HG03060 (cell line): ENCODE results near the gene TEF.

Source experiments
- ATAC-seq: cut with Tn5 transposase; IDR thresholded peaks from one replicate; pipeline ENCODE4 v1.9.1; 2021; ENCODE audit warnings: low read depth, moderate number of reproducible peaks; ENCODE audit not compliant: unreplicated experiment

The TEF gene

GRCh38 chr22:41353862-41354575 is 27.7 kb upstream of the TEF start:
- ATAC-seq = no peak

GRCh38 chr22:41354979-41355378 is 26.8 kb upstream of the TEF start:
- ATAC-seq = no peak

DNA sequence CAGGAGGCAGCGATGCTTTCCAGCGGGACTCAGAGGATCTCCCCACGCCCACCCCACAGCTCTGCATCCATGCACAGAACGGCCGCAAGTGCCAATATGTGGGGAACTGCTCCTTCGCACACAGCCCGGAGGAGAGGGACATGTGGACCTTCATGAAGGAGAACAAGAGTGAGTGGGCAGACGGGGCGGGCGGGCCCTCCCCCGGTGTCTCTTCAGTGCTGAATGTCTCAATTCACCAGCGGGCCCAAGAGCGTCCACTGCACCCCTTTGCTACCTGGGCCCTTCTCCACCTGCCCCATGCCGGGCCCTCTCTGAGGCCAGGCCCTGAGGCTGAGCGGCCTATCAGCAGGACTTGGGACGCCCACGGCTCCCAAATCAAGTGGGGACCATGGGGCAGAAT is 25.8 kb upstream of the TEF start:
- no peak for ATAC-seq

GRCh38 chr22:41356430-41357028 is 25.2 kb upstream of the TEF start:
- no peak for ATAC-seq

DNA sequence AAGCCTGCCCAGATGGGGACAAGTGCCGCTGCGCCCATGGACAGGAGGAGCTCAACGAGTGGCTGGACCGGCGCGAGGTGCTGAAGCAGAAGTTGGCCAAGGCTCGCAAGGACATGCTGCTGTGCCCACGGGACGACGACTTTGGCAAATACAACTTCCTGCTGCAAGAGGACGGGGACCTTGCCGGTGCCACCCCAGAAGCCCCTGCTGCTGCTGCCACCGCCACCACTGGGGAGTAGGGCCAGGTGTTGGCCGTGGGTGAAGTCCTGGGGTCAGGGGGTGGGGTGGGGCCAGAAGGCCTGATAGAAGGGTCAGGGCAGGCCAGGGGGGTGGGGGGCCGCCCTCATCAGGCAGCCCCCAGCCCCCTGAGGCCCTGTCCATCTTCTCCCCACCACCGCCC is 24.6 kb upstream of the TEF start:
- ATAC-seq = no peak

DNA sequence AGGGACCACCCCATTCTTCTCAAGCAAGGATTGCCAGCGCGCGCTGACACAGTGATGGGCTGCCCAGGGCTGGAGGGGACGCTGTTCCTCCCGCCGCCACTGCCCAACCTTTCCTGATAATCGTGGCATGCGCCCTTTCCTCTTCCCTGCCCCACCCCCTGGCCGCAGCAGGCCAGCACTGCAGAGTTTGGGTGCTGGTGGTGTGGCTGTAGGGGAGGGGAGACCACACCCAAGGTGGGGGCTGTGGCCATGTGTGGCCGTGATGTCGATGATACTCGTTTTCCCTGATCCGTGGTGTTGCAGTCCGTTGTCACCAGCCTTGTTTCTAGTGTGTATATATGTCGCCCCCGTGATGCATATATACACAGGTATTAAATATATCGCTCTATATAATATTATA is 22.8 kb upstream of the TEF start:
- no peak for ATAC-seq

DNA sequence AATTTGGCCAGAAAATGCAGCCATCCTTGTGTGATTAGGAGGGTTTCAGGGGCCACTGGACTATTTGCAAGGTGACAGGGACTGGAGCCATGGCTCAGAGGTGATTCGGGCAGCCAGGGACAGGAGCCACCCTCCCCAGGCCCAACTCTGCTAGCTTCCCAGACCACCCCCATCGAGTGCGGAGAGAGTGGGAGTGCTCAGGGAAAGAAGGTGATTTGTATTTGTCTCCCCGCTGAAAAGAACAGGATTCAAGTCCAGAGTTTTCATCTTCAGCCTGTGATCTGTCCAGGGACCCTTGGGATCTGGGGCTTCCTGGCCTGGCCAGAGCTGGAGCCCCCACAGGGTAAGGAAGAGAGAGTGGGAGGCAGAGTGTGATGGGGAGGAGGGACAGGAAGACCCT is 22.4 kb upstream of the TEF start:
- ATAC-seq = no peak

- ATAC-seq = no peak
Observed at GRCh38 chr22:41360126-41360525, 21.6 kb upstream of the TEF start.

- no peak for ATAC-seq
Observed at GRCh38 chr22:41361716-41362310, 19.9 kb upstream of the TEF start.

DNA sequence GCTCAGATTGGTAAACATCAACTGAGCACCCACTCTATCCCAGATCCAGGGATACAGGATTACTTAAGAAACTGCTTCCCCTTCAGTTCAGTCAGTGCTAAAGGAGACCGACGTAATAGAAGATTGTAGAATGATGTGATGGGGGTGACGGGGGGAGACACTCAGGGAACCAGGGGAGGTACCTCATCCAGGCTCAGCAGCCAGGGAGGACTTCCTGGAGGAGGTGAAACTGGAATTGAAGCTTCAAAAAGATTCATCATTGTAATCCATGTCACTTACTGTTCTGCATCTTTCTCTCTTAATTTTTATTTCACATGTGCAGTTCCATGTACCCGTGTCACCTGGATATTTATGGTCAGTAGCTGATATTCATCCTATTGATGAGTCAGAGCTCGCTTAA is 19.1 kb upstream of the TEF start:
- no peak for ATAC-seq

DNA sequence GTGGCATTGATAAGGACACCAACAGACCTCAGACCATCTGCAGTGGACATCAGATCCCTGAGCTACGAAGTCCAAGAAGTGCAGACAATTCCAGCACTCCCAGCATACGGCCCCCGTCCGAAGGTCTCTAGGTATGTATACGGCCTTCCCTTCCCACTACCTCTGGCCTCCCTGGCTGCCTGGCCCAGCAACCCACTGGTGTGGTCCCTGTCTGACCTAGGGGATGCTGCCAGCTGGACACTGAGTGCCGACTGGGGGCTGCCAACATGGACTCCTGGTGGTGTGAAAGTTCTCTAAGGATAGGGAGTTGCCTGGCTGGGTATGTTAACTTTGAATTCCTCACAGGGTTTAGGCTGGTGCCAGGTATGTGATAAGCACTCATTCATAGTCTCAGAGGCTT is 17.5 kb upstream of the TEF start:
- ATAC-seq = no peak

DNA sequence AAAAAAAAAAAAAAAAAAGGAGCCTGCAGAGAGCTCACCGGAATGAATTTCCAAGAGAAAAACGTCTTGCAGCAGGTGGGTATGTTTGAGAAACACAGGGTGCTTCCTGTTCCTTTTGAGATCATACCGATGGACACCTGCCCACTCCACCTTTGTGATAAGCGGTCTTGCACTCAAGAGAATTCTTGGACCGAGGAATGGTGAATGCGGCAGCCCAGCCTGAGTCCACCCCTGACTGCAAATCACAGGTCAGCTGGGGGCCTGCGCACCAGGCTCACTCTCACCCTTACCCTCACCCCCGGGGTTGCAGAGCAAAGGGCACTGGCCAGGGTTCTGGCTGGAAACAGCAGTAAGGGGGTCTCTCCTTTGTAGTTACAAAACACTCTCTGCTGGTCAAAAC is 16.8 kb upstream of the TEF start:
- no peak for ATAC-seq

- ATAC-seq = no peak
Observed at GRCh38 chr22:41365425-41365824, 16.3 kb upstream of the TEF start.

DNA sequence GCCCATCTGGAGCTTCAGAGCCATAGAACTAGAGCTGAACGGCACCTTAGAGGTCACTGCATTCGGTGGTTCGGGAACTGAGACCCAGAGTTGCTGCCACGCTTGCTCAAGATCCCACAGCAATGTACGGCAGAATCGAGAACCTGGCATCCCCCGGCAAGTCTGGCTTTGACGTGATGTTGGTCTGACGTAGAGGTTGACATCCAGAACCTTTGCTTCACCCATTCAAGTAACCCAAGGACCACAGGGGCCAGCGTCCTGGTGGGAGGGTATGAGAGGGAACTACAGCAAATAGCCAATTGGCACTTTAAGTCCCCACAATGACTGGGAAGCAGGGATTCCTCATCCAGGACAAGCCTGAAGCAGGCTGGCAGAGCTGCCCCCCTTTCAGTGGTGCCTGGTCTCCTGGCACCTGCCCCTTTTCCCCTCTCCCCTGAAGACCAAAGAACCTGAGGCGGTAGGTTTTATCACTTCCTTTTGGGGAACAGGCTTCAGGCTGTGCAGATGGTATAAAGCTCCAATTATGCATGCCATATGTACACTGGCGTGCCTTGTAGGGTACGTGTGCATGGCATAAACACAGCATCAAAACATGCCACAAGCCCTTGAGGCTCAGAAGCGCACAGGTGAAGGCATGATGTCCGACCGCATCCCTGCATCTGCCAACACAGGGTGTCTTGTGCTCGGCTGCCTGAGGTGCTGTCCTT is 15.3 kb upstream of the TEF start:
- no peak for ATAC-seq

DNA sequence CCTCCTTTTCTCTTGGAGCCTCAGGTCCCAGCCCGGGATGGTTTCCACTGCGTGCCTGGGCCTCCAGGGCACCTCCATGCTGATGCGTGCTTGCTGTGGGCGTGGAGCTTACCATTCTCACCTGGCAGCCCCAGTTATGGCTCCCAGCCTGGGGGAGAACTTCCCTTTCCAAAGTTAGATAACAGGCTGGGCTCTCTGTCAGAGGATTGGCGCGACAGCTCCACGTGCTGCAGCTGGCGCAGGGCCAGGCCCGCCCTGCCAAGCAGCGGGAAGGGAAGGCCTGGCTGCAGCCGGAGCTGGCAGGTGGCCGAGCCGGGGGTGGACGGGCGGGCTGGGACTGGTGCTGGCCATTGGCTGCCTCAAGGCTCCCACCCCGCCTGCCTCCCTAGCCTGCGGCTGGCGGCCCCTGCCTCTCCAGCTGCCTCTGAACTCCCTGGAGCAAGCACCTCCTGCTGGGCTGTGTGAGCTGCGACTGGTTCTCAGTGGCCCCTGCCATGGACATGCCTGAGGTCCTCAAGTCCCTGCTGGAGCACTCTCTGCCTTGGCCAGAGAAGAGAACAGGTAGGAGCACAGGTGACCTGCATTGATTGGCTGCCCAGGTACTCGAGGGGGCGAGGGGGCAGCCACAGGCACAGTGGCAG is 14.6 kb upstream of the TEF start:
- ATAC-seq = no peak

GRCh38 chr22:41367680-41368542 is 13.8 kb upstream of the TEF start:
- no peak for ATAC-seq

- ATAC-seq = no peak
Observed at GRCh38 chr22:41368543-41369423, 13.0 kb upstream of the TEF start.

- no peak for ATAC-seq
Observed at GRCh38 chr22:41369424-41369745, 12.4 kb upstream of the TEF start.

DNA sequence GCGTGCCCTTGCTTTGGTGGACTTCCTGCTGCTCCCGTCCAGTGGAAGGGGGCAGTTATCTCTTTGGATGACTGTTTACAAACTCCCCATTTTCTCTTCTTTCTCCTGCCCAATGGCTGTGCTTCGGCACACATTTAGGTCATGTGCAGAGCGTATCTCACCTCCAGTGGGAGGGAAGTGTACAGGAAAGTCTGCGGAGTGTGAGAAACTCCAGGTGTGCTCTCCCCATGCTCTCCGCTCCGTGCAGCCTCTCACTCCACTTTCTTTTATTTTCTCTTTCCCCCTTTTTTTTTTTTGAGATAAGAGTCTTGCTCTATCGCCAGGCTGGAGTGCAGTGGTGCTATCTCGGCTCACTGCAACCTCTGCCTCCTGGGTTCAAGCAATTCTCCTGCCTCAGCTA is 11.9 kb upstream of the TEF start:
- no peak for ATAC-seq
